ENCODE measurements around the gene FAM200A. TPM values are rescaled to one million over a fixed set of nuclear protein-coding genes. Genes with fewer than 3 reads are reported as not detected.
"Not testable (repeated sequence)": the region's sequence is repeated elsewhere in the genome, so short reads cannot be mapped to it uniquely, and the experiment has no call there.

FAM200A gene
- total RNA-seq, 4 donors from 2014 or later, result 0.40 to 4.2 (median 4.1) TPM; not detected in 1

DNA sequence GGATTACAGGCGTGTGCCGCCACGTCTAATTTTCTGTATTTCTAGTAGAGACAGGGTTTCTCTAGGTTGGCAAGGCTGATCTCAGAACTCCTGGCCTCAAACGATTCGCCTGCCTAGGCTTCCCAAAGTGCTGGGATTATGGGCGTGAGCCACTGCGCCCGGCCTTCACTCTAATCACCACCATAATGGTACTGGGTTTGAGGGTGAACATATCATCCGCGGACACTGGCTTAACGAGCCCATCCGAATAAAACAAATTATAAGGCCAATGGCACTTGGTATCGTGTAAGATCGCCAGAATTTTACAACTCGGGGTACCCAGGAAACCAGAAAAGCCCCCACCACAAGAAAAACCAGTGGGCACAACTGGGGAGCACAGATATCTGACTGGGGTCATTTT lies 580 bp downstream of the FAM200A start:
- in situ Hi-C loops (cut with MboI; ENCODE audit: low pct_ligation_motif_present in 1 of 4, low pct_unique_long_range_greater_than_20kb in 1 of 4, low sequenced_read_pairs in 3 of 4) (loop anchor here in 1 of 4 donors (10.0 kb wide), 1 partner anchor 47 kb away; the partner anchor contains the start of genes ZKSCAN5 and ZNF394), intact Hi-C loops (cut with DNase I; ENCODE audit: low total_unique reads) (no loop called here)
- WGBS, 2 donors (ENCODE audit: low coverage in 1 of 2), result 23% methylated on average over 15 of the region's 15 CpGs; no CpG with 5 or more reads in 1 of the 2 donors
- peak overlapping the region; percentile 79 to 86 (median 84) for H3K27ac ChIP-seq
- H3K9me3 ChIP-seq, result peaks cover 0 to 12% of the 10 kb centered on the region in 2 donors
- peaks cover 0 to 15% (median 2%) of the 10 kb centered on the region in 4 donors for H3K36me3 ChIP-seq
- H3K27me3 ChIP-seq, result no peaks in the 10 kb centered on the region
- DNase-seq, result no peak
- no peak for TF ChIP-seq POLR2AphosphoS5 (IDR thresholded peaks at IDR 0.05)
- TF ChIP-seq, protein P1, sequence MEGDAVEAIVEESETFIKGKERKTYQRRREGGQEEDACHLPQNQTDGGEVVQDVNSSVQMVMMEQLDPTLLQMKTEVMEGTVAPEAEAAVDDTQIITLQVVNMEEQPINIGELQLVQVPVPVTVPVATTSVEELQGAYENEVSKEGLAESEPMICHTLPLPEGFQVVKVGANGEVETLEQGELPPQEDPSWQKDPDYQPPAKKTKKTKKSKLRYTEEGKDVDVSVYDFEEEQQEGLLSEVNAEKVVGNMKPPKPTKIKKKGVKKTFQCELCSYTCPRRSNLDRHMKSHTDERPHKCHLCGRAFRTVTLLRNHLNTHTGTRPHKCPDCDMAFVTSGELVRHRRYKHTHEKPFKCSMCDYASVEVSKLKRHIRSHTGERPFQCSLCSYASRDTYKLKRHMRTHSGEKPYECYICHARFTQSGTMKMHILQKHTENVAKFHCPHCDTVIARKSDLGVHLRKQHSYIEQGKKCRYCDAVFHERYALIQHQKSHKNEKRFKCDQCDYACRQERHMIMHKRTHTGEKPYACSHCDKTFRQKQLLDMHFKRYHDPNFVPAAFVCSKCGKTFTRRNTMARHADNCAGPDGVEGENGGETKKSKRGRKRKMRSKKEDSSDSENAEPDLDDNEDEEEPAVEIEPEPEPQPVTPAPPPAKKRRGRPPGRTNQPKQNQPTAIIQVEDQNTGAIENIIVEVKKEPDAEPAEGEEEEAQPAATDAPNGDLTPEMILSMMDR (IDR thresholded peaks at IDR 0.05), result no peak
- TF ChIP-seq EP300 (IDR thresholded peaks at IDR 0.05; ENCODE audit: low read depth), result no peak
- TF ChIP-seq POLR2A (IDR thresholded peaks at IDR 0.05), result no peak
- H3K4me1 ChIP-seq, result peaks cover 0 to 18% (median 9%) of the 10 kb centered on the region in 4 donors
- peak overlapping the region; percentile 72 to 96 (median 78) for H3K4me3 ChIP-seq

DNA sequence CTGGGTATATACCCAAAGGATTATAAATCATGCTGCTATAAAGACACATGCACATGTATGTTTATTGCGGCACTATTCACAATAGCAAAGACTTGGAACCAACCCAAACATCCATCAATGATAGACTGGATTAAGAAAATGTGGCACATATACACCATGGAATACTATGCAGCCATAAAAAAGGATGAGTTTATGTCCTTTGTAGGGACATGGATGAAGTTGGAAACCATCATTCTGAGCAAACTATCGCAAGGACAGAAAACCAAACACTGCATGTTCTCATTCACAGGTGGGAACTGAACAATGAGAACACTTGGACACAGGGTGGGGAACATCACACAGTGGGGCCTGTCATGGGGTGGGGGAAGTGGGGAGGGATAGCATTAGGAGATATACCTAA lies 2.4 kb downstream of the FAM200A start:
- WGBS, 2 donors (ENCODE audit: low coverage in 1 of 2), result 100% methylated on average over 2 of the region's 2 CpGs; no CpG with 5 or more reads in 1 of the 2 donors
- H3K4me1 ChIP-seq, result peaks cover 0 to 18% (median 9%) of the 10 kb centered on the region in 4 donors
- H3K4me3 ChIP-seq; H3K27me3 ChIP-seq; in situ Hi-C loops (cut with MboI; ENCODE audit: low pct_ligation_motif_present in 1 of 4, low pct_unique_long_range_greater_than_20kb in 1 of 4, low sequenced_read_pairs in 3 of 4); DNase-seq; H3K27ac ChIP-seq: not testable (repeated sequence)
- peaks cover 0 to 12% of the 10 kb centered on the region in 2 donors for H3K9me3 ChIP-seq
- intact Hi-C loops (cut with DNase I; ENCODE audit: low total_unique reads), result loop anchor here (2.0 kb wide), 1 partner anchor 33 kb away; no protein-coding TSS in a partner anchor
- peaks cover 0 to 12% (median 2%) of the 10 kb centered on the region in 4 donors for H3K36me3 ChIP-seq

DNA sequence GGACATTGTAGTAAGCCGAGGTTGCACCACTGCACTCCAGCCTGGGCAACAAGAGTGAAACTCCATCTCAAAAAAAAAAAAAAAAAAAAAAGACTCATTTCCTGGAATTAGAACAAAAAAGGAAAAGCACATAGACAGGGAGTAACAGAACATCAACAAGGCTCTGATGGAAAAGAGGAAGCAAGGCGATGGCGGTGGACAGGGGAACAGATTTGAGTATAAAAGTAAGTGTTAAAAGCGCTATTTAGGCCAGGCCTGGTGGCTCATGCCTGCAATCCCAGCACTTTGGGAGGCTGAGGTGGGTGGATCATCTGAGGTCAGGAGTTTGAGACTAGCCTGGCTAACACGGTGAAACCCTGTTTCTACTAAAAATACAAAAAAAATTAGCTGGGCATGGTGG lies 6.6 kb downstream of the FAM200A start:
- H3K27me3 ChIP-seq; H3K4me3 ChIP-seq; H3K27ac ChIP-seq; DNase-seq; H3K4me1 ChIP-seq; intact Hi-C loops (cut with DNase I; ENCODE audit: low total_unique reads); in situ Hi-C loops (cut with MboI; ENCODE audit: low pct_ligation_motif_present in 1 of 4, low pct_unique_long_range_greater_than_20kb in 1 of 4, low sequenced_read_pairs in 3 of 4): not testable (repeated sequence)
- Histone ChIP-seq H3K36me3 (peaks cover 0 to 12% (median 2%) of the 10 kb centered on the region in 4 donors), H3K9me3 (peaks cover 17 to 27% of the 10 kb centered on the region in 2 donors)
- 86 to 100% methylated on average over 4 to 5 of the region's 5 CpGs for WGBS, 2 donors (ENCODE audit: low coverage in 1 of 2)

DNA sequence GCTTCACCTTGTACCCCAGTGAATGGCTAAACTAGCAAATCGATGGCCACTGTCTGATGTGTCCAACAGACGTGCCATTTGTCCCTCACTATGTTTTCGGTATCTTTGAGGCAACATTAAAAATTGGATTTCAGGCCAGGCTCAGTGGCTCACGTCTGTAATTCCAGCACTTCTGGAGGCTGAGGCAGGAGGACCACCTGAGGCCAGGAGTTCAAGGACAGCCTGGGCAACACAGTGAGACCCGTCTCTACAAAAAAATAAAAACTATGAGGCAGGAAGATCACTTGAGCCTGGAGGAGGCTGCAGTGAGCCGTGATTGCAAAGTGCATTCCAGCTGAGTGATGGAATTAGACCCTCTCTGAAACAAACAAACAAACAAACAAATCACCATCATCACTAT lies 8.0 kb downstream of the FAM200A start:
- Histone ChIP-seq H3K4me3 (no peak overlapping the region), H3K36me3 (peaks cover 0 to 12% (median 2%) of the 10 kb centered on the region in 4 donors), H3K27me3 (no peaks in the 10 kb centered on the region), H3K9me3 (peaks cover 20 to 34% of the 10 kb centered on the region in 2 donors), H3K4me1 (no peaks in the 10 kb centered on the region), H3K27ac (no peak overlapping the region)
- TF ChIP-seq EP300 (IDR thresholded peaks at IDR 0.05; ENCODE audit: low read depth) (no peak), POLR2AphosphoS5 (IDR thresholded peaks at IDR 0.05) (no peak), POLR2A (IDR thresholded peaks at IDR 0.05) (no peak)
- TF ChIP-seq, protein P1 (IDR thresholded peaks at IDR 0.05), result no peak
- 87 to 100% methylated on average over 1 to 6 of the region's 6 CpGs for WGBS, 2 donors (ENCODE audit: low coverage in 1 of 2)
- DNase-seq, result no peak
- in situ Hi-C loops (cut with MboI; ENCODE audit: low pct_ligation_motif_present in 1 of 4, low pct_unique_long_range_greater_than_20kb in 1 of 4, low sequenced_read_pairs in 3 of 4) (no loop called here), intact Hi-C loops (cut with DNase I; ENCODE audit: low total_unique reads) (no loop called here)

DNA sequence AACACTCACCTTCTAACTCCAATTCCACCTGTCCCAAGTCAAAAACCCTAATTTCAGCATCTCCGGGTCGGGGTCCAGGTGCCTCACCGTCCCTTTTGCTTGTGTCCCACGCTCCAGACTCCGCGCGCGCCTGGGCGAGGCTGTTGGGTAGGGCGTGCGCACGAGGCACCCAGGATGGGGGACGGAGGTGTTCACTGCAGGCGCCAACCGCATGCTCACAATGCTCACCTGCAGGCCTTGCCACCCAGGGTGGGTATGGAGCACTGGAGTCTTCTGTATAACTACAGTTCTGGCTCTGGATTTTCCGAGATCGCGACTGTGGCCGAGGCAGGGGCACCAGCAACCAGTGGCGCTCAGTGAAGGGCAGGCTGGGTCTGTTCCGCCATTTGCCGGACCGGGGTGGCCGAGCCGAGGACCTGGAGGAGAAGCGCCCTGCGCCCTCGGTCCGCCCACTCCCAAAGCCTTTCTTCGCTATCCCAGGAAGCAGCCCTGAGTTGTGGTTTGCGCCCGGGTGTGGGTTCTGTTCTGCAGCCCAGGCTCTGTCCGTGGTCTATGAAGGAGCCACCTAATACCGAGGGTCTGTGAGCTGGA lies 8.7 kb downstream of the FAM200A start:
- WGBS, 2 donors (ENCODE audit: low coverage in 1 of 2), result 94 to 98% methylated on average over 3 to 32 of the region's 34 CpGs
- Histone ChIP-seq H3K9me3 (peaks cover 20 to 32% of the 10 kb centered on the region in 2 donors), H3K27me3 (no peaks in the 10 kb centered on the region), H3K27ac (no peak overlapping the region), H3K4me3 (no peak overlapping the region), H3K4me1 (no peaks in the 10 kb centered on the region), H3K36me3 (peaks cover 0 to 10% (median 2%) of the 10 kb centered on the region in 4 donors)
- no peak for DNase-seq
- TF ChIP-seq, protein P1 (IDR thresholded peaks at IDR 0.05), result no peak
- no peak for TF ChIP-seq EP300 (IDR thresholded peaks at IDR 0.05; ENCODE audit: low read depth)
- no peak for TF ChIP-seq POLR2AphosphoS5 (IDR thresholded peaks at IDR 0.05)
- no peak for TF ChIP-seq POLR2A (IDR thresholded peaks at IDR 0.05)
- in situ Hi-C loops (cut with MboI; ENCODE audit: low pct_ligation_motif_present in 1 of 4, low pct_unique_long_range_greater_than_20kb in 1 of 4, low sequenced_read_pairs in 3 of 4) (no loop called here), intact Hi-C loops (cut with DNase I; ENCODE audit: low total_unique reads) (no loop called here)
